Measurements from ENCODE around the gene UQCRC1.
A peak's percentile ranks its signal among the peaks of the same experiment; 100 is the strongest.

Gene UQCRC1

DNA sequence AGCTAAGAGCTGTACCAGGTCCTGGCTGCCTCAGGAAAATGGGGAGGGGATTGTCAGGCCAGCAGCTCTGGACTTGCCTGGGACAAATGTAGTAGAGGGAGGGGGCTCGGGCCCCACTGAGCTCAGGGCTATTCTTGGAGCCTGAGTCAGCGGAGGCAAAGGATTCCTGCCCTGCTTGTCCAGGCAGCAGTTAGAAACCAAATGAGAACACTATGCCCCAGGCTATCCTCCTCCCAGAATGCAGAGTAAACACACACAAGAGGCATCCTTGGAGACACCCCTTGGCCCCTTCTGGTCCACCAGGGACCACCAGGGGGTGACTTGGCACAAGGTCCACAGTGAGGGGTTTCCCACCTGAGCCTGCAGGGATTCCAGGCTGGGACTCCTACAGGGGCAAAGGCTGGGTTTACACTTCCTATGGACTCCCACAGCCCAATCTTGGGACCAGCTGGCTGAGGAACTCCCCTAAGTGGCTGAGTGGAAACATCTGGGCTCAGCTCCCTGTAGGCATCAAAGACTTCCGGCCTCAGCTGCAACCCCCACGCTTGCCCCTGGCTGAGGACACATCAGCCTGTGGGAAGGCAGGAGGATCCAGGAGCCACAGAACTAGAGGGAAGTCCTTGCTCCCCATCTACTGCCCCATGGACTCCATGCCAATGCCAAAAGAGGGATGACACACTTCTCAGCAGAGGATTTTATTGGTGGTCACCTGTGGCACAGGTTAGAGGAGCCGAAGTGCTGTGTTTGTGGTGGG lies 10.9 kb downstream of the UQCRC1 start:
- no peak for DNase-seq

DNA sequence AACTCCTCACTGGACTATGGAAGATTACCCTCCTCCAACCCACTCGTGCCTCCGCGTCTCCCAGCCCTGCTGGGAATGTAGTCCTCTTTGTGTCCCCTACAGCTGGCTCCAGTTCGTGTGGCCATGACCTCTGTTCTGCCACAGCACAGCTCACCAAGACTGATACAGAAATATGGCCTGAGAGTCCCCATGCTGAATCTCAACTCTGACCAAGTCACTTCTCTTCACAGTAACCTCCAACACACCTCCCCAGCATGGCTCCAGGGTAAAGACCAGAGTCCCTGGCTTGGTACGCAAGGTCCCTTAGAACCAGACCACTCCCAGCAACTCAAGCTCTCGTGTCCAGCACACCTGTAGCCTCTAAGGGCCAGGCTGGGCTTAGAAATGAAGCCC lies 12.0 kb downstream of the UQCRC1 start:
- no peak for DNase-seq

GRCh38 chr3:48596676-48597407 lies 12.6 kb downstream of the UQCRC1 start:
- DNase-seq, result no peak

DNA sequence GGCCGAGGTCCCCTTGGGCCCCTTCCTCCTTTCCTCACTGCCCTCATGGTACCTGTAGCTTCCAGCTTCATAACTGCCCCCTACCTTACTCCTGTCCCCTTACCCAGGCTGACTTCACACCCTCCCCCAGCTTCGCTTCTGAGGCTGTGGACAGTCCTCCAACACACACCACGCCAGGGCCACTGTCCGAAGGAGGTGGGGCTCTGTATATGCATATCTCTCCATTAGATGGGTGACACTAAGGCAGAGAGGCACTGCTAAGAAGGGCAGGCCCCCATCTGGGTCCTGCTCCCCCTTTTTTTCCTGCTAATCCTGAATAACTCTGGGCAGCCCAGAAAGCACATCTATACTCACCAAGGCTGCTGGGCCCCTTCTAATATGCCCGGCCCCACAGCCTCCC lies 13.3 kb downstream of the UQCRC1 start:
- no peak for DNase-seq

DNA sequence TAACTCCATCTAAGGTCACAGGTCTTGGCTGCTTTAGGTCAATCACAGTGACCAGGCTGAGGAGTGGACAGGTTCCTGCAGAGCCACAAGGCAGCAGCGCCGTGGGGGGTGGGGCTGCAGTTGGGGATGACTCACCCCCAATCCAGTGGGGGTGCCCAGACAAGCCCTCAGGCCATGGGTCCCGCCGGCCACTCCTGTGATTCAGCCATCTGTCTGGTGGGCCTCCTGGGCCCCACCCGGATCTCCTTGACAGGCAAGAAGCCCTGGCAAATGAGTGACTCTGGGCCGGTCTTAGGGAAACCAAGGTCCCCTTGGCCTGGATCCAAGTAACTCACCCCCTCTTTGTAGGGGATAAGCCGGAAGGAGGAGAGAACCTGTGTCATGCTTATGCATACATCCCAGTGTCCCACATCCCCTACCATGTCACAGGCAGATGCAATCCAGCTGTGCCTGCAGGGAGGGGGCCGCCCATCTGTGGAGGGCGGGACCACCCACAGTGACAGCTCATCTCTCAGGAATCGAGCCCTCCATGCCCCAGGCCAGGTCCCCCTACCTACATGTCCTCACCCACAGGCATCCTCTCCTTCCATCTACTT lies 13.8 kb downstream of the UQCRC1 start:
- DNase-seq, result no peak

DNA sequence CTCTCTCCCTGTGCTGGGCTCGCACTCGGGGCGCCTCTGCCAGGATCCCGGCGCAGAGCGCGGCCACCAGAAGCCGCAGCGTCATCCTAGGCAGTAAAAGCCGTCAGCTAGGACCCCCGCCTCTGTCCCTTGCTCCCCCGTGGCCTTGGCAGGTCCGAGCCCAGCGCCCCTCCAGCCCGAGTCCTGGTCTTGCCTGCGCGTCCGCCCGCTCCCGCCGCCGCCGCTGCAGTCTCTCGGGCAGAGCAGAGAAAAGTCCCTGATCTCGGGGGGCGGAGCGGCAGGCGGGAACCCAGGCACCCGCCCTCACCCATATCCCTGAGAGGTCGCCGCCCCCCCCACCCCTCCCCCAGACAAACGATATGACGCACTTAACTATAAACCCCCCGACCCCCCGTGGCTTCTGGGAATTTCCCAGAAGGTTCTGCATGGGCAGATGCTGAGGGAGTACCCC lies 14.3 kb downstream of the UQCRC1 start, which contains the start of gene COL7A1:
COL7A1 (minus strand) TSS at position 255 of the 451 bp plus-strand sequence; CDS start at position 85, 170 bp downstream.
- peak; percentile 4 for DNase-seq

DNA sequence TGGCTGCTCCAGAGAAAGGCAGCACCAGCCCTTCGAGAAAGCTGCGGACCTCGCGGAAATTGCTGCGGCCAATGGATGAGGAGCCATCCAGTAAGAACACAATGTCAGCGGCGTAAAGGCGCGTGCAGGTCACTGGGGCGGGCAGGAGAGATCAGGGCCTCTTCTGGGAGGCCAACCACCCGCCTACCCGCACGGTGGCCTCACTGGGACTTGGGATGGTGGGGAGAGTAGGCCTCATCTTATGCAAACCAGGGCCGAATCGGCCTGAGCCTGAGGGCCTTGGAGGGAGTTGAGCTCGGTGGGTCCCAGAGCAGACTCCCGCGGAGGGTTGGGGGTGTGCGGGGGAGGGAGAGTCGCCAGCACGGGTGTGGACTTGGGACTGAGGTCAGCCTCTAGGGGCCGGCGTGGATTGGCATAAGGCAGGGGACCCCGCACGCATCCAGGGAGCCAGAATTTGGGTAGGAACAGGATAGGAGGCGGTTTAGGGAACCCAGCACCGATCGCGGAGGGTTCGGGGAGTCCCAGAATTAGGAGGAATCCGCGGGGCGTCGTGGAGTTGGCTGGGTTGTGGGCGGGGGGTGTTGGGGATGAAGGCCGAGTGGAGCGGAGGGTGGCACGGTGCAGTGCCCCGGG lies 14.9 kb downstream of the UQCRC1 start:
- no peak for DNase-seq

- DNase-seq, result no peak
These were observed 16.1 kb downstream of the UQCRC1 start for GRCh38 chr3:48593337-48593736.

GRCh38 chr3:48592519-48593087 lies 16.8 kb downstream of the UQCRC1 start:
- DNase-seq, result no peak

- no peak for DNase-seq
These were observed 17.4 kb downstream of the UQCRC1 start for GRCh38 chr3:48591886-48592518.

DNA sequence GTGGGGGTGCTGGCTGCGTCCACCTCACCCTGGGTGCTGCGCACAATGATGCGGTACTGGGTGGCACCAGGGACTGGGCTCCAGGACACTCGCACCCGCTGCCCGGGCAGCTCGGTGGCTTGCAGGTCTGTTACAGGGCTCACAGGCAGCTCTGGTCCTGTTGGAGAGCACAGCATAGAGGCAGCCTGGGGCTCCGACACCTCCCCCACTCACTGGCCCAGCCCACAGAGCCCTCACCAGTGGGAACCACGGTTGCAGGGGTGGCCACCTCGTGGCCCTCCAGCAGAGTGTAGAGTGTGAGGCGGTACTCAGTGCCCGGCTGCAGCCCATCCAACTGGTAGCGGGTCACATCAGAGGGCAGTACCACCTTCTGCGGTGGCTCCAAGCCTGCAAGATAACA lies 18.0 kb downstream of the UQCRC1 start:
- no peak for DNase-seq

DNA sequence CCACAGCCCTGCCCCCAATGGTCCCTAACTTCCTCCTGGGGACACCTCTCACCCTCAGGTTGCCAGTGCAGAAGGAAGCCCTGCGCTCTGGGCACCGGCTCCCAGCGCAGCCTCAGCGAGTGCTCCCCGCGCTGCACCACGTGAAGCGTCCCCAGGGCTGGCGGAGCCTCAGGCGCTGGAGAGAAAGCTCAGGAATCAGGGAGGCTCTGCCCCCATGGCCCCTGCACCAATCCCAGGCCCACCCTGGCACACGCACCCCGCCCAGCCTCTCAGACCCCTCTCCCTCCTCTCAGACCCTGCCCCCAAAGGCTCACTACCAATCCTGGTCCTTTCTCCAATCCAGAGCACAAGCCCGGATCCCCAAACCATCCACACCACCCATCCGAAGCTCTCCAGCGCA lies 21.2 kb downstream of the UQCRC1 start:
- DNase-seq, result no peak

GRCh38 chr3:48587686-48588085 lies 21.8 kb downstream of the UQCRC1 start:
- DNase-seq, result no peak

GRCh38 chr3:48585411-48585810 lies 24.0 kb downstream of the UQCRC1 start:
- DNase-seq, result no peak

- no peak for DNase-seq
These were observed 24.6 kb downstream of the UQCRC1 start for GRCh38 chr3:48584836-48585235.

DNA sequence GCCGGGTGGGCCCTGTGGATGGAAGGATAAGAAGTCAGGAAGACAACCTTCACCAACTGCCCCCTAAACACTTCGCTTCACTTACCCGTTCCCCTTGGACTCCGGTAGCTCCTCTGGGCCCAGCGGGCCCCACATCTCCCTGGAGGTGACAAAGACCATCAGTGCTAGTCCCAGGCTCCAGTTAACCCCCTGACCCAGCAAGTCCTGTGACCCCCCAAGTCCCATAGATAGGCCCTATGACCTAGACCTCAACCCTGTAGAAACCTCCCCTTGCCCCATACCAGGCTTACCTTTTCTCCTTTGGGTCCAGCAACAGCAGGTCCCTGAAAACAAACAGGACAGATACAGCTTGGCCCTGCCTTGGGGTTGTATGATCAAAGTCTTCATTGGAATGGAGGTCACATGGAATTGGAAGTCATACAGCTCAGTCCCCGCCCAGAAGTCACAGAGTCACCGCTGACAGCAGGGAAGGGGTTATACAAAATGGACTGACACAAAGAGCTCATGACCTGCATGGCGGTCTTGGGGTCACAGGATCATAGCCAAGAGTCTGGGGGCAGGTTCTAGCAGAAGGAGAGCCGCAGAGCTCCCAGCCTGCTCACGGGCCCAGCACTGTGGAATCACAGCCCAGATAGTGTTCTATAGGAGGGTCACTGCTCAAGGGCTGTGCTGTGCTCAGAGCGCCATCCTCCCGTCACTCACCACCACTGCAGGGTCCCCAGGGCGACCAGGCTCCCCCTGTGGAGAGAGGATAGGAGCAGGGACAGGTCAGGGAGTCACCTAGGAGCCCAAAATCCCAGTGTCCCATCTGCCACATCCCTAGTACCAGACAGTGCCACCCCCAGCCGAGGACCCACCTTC lies 27.6 kb downstream of the UQCRC1 start:
- DNase-seq, result no peak

DNA sequence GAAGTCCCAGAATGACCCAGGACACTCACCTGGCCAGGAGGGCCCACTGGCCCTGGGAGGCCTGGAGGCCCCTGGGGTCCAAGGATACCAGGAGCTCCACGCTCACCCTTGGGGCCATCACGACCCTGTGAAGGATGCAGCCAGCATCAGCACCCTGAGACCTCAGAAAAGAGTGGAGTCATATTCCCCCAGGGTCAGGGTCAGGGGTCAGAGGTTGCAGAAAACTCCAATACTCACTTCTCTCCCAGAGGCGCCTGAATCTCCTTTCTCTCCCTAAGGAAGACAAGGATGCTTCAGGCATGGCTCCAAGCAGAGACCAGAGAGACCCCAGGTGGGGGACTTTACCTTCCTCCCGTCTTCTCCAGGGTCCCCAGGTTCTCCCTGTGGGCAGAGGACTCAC lies 32.8 kb downstream of the UQCRC1 start:
- no peak for DNase-seq

DNA sequence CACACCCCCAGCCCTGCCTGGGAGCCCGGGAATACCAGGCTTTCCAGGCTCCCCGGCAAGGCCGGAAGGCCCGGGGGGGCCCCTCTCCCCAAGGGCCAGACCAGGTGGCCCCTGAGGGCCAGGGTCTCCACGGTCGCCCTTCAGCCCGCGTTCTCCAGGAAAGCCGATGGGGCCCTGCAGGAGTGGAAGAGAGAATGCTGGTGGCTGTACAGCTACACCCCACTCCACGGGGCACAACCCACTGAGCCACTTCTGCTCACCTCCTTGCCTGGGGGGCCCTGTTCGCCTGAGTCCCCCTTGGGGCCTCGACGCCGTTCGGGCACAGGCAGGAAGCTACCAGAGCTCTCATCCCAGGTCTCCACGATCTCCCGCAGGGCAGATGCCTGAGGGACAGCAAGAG lies 34.1 kb downstream of the UQCRC1 start:
- DNase-seq, result no peak

- no peak for DNase-seq
These were observed 35.4 kb downstream of the UQCRC1 start for GRCh38 chr3:48573973-48574585.

GRCh38 chr3:48572517-48572916 lies 36.9 kb downstream of the UQCRC1 start:
- no peak for DNase-seq

DNA sequence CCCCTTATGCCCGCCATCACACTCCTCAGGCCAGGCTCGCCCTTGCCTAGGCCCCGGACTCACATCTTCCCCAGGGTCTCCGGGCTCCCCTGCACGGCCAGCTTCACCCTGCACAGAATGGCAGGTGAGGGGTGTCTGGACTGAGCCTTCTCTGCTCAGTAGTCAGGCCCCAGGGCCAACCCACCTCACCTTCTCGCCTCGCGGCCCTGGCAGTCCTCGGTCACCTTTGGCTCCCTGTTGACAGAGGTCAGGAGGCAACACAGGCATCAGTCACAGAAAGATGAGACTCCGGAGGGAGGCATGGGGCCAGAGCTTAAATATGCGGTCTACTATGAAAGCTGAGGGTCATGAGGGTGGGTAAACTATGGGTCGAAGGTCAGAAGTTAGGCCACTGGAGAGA lies 37.5 kb downstream of the UQCRC1 start:
- no peak for DNase-seq

Measured in effector CD8-positive, alpha-beta T cell (primary cell).